ENCODE data around the gene PLA2G2D.

The PLA2G2D gene

GRCh38 chr1:20083178-20083944 lies 36.0 kb downstream of the PLA2G2D start:
- no peak for DNase-seq

GRCh38 chr1:20082772-20083171 lies 36.6 kb downstream of the PLA2G2D start:
- DNase-seq, result no peak

- no peak for DNase-seq
These were observed 38.0 kb downstream of the PLA2G2D start for GRCh38 chr1:20081353-20081810.

- DNase-seq, result peak; percentile 68
These were observed 38.6 kb downstream of the PLA2G2D start for GRCh38 chr1:20080441-20081352.

- DNase-seq, result no peak
These were observed 39.6 kb downstream of the PLA2G2D start for GRCh38 chr1:20079661-20080305.

- DNase-seq, result no peak
These were observed 40.6 kb downstream of the PLA2G2D start for GRCh38 chr1:20078711-20079110.

GRCh38 chr1:20078171-20078651 lies 41.1 kb downstream of the PLA2G2D start:
- no peak for DNase-seq

- no peak for DNase-seq
These were observed 42.5 kb downstream of the PLA2G2D start for GRCh38 chr1:20076710-20077461.

GRCh38 chr1:20076223-20076622 lies 43.1 kb downstream of the PLA2G2D start:
- DNase-seq, result no peak

GRCh38 chr1:20075345-20075744 lies 44.0 kb downstream of the PLA2G2D start:
- no peak for DNase-seq

GRCh38 chr1:20074725-20075171 lies 44.6 kb downstream of the PLA2G2D start:
- no peak for DNase-seq

GRCh38 chr1:20074055-20074724 lies 45.1 kb downstream of the PLA2G2D start:
- no peak for DNase-seq

- DNase-seq, result no peak
These were observed 46.1 kb downstream of the PLA2G2D start for GRCh38 chr1:20073256-20073655.

GRCh38 chr1:20072771-20073170 lies 46.6 kb downstream of the PLA2G2D start:
- DNase-seq, result no peak

GRCh38 chr1:20071416-20071815 lies 47.9 kb downstream of the PLA2G2D start:
- DNase-seq, result no peak

- no peak for DNase-seq
These were observed 49.0 kb downstream of the PLA2G2D start for GRCh38 chr1:20070357-20070756.

GRCh38 chr1:20069874-20070273 lies 49.5 kb downstream of the PLA2G2D start, which contains the start of gene PLA2G5:
Gene PLA2G5, plus strand, starts transcription at chr1:20070194. Its CDS starts 14,637 bp downstream, at chr1:20084831.
- no peak for DNase-seq

- no peak for DNase-seq
These were observed 50.6 kb downstream of the PLA2G2D start for GRCh38 chr1:20068722-20069121.

GRCh38 chr1:20063861-20064292 lies 55.5 kb downstream of the PLA2G2D start:
- no peak for DNase-seq
